HS-5 (cell line): ENCODE data around the gene KLHL26.
A peak's percentile ranks its signal among the peaks of the same experiment; 100 is the strongest.
"Not testable (repeated sequence)": the region's sequence is repeated elsewhere in the genome, so short reads cannot be mapped to it uniquely, and the experiment has no call there.

Experiments used
- DNase-seq: peaks from one replicate; pipeline ENCODE4 v3.0.0-alpha.2; 2012; ENCODE audit warnings: low read depth

KLHL26 gene

DNA sequence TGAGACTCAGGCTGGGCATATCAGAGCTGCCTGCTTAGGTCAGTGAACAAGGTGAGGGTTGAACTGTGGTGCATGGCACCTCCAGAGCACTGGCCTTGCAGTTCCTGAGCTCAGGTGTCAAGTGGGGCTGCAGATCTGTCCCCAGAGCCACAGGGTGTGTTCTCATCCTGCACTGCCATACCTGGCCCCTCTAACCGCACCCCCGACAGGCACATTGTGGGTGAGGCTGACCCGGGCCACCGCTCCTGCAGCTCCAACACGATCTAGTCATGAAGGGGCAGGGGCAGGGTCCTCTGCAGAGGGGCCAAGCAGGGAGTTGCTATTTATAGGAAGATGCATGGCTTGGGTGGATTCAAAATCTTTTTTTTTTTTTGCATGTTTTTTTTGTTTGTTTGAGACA is 30.0 kb downstream of the KLHL26 start:
- no peak for DNase-seq

DNA sequence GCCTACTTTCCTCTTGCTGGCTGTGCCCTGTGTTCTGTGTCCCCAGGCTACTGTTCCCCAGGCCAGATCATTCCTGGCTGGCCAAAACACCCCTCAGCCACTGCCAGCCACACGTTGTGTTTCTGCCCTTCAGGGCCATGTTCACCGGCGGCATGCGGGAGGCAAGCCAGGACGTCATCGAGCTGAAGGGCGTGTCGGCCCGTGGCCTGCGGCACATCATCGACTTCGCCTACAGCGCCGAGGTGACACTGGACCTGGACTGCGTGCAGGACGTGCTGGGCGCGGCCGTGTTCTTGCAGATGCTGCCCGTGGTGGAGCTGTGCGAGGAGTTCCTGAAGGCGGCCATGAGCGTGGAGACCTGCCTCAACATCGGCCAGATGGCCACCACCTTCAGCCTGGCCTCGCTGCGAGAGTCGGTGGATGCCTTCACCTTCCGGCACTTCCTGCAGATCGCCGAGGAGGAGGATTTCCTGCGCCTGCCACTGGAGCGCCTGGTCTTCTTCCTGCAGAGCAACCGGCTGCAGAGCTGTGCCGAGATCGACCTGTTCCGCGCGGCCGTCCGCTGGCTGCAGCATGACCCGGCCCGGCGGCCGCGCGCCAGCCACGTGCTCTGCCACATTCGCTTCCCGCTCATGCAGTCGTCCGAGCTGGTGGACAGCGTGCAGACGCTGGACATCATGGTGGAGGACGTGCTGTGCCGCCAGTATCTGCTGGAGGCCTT is 30.9 kb downstream of the KLHL26 start:
- DNase-seq, result no peak

DNA sequence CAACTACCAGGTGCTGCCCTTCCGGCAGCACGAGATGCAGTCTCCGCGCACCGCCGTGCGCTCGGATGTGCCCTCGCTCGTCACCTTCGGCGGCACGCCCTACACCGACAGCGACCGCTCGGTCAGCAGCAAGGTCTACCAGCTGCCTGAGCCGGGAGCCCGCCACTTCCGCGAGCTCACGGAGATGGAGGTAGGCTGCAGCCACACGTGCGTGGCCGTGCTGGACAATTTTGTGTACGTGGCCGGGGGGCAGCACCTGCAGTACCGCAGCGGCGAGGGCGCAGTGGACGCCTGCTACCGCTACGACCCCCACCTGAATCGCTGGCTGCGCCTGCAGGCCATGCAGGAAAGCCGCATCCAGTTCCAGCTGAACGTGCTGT is 31.4 kb downstream of the KLHL26 start:
- DNase-seq, result no peak

DNA sequence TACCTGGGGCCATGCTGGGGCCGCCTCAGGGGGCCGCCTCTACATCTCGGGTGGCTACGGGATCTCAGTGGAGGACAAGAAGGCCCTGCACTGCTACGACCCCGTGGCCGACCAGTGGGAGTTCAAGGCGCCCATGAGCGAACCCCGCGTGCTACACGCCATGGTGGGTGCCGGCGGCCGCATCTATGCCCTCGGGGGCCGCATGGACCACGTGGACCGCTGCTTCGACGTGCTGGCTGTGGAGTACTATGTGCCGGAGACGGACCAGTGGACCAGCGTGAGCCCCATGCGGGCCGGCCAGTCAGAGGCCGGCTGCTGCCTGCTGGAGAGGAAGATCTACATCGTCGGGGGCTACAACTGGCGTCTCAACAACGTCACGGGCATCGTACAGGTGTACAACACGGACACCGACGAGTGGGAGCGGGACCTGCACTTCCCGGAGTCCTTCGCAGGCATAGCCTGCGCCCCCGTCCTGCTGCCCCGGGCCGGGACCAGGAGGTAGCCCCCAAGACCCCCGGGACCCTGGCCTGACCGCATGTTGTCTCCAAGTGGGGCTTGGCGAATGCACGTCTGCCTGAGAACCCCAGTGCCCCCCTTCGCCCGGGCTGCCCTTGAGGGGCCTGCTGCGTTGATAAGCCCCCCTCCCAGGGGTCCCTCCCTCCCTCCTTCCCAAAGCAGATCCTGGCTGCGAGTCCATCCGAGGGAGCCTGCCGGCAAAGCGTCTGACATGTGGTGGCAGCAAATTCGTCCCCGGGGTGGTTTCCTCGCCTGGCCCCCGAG is 32.1 kb downstream of the KLHL26 start:
- no peak for DNase-seq

DNA sequence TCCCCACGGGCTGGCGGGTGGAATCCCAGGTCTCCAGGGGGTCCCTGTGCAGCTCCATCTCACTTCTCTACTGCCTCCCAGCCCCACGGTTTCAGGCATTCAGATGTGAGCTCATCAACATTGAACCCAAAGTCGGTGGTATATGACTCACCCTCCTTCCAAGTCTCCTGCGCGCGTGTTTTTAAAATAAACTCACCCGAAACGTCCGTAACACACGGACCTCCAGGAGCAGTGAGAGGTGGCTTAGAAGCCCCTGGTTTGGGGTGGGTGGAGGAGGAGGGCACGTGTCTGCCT is 32.6 kb downstream of the KLHL26 start:
- DNase-seq, result no peak

DNA sequence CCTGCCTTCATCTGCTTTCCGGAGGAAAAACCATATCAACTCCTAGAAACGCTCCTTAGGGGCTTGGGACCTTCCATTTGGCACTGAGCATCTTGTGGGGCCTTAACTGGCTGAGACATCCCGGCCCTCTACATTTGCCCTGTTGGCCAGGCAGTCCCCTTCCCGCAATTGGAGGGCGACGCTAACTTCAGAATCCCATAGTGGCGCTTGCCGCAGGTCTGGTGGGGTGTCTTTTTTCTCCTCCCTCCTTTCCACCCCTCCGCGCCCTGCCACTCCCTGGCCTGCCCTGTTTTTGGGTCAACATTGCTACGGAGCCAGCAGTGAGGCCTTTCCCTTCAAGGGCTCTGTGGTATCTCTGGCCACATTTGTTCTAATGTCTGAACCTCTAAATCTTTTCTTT is 33.1 kb downstream of the KLHL26 start:
- DNase-seq, result no peak

DNA sequence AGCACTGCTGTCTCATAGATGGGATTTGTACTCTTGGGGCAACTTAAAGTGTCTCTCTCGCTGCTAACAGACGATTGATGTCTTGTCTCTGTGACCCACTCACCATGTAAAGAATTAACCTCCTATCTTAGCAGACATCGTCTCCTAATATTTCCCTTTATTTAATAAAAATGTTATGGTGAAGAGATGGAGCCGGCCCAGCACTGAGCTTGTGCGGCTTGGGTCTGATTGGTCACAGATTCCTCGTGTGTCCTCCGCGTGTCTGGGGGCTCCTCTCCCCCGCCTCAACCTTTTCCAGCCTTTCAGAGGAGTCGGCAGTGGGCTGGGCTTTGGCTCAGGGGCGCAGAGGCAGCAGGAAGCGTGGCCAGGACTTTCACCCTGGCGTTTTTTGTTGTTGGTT is 33.5 kb downstream of the KLHL26 start:
- DNase-seq, result no peak

DNA sequence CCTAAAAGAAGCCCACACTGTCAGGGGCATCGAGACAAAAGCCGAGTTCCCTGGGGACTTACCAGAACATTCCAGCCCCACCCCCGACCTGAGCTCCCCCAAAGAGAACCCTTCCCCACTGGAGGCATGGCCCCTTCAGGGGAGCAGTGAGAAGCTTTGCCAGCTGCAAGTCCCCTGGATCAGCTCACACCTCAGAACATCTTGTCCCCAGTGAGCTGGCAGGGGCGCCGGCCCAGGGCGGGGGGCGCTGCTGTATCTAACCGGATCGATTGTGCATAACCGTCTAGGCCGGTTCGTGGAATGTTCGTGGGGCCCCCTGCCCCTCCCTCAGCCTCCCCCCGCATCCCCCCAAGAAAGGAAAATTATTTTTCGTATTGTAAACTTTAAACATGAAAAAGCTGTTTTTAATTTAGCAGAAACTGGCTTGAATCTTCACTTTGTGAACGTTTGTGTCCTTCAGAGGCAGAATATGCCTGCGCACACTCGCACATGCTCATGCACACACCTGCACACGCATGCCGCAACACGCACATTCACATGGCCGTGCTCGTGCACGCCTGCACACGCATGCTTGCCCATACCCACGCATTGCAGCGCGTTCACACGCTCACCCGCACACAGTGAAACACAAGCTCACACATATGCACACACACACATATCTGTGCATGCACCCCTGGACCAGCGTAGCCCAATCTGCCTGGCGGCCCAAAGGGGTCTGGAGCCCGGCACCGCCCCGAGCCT is 34.6 kb downstream of the KLHL26 start:
- no peak for DNase-seq

DNA sequence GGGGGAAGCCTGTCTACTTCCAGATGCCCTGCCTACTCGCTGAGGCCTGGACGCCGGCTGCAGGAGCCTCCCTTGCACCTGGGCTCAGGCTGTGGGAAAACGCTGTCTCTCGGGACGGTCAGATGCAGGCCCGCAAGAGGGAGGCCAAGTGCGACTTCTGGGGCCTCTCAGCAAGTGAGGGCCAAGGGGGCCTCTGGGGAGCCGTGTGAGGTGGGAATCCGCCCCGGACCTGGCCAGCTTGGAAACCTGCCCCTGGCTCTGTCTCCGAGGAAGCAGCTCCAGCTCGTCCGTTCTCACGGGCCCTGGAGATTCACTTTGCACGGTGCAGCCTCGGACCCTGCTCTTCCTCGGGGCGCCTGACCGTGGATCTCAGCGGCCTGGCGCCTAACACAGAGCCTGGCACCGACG is 35.2 kb downstream of the KLHL26 start:
- DNase-seq, result no peak

DNA sequence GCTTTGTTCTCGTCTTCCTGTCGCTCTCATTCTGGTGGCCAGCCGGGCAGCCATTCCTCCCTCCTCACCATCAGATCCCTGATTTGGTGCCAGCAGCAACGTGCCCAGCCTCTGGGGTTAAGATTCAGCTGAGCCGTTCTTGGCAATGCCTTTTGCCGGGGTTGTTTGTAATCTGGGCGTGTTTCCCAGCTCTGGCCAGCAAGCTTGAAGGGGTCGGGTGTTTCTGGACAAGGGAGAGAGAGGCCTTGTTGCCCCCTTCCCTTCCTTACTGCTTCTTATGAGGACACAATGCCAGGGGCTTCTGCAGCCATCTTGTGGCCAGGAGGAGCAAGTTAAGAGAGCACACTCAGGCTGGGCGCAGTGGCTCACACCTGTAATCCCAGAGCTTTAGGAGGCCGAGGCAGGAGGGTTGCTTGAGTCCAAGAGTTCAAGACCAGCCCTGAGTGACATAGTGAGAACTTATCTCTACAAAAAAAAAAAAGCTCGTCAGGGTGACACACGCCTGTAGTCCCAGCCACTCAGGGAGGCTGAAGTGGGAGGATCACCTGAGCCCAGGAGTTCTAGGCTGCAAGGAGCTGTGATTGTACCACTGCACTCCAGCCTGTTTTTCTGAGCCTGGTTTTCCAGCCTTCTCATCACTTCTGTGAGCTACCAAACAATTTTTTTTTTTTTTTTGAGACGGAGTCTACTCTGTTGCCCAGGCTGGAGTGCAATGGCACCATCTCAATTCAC is 35.9 kb downstream of the KLHL26 start:
- no peak for DNase-seq

DNA sequence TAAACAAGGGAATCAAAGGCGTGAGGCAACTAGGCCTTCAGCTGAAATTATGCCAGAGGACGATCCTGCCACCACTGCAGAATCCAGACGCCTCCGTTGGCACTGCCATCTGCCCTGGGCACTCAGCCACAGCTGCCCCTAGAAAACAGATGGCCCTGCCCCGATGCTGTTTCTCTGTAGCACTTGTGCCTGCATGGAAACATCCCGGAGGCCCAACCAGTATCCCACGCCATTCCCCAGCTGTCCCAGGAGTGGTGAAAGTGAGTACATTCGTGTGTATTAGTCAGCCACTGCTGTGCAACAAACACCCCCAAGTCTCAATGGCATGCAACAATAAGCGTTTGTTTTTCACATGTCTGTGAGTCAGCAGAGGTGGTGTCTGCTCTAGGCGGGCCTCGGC is 37.8 kb downstream of the KLHL26 start:
- DNase-seq, result no peak

DNA sequence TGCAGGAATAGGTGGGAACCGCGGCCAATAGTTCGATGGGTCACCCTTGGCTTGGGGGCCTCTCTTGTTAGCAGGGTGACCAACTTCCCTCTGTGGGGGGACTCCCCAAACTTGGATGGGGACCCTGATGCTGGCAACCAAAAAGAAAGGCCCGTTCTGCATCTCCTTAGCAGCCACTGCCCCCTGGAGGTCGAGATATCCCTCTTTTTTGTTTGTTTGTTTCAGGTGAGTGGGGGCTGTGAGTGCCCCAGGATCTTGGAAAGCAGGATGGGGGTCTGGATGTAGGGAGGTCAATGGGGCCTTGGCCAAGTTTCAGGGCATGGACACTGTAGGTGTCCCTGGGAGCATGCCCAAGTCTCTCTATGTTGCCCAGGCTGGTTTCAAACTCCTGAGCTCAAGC is 39.0 kb downstream of the KLHL26 start:
- no peak for DNase-seq

DNA sequence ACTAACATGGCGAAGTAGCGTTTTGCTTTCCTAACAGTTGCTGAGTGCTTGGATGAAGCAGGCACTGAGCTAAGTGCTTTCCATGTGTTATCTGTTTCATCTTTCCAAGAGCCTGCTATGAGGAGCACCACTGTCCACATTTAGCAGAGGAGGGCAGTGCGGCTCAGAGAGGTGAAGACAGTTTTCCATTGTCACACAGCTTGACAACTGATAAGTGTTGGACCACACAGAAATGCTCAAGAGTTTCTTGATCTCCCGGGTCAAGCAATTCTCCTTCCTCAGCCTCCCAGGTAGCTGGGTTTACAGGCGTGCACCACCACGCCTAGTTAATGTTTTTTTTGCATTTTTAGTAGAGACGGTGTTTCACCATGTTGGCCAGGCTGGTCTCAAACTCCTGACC is 39.9 kb downstream of the KLHL26 start:
- no peak for DNase-seq

DNA sequence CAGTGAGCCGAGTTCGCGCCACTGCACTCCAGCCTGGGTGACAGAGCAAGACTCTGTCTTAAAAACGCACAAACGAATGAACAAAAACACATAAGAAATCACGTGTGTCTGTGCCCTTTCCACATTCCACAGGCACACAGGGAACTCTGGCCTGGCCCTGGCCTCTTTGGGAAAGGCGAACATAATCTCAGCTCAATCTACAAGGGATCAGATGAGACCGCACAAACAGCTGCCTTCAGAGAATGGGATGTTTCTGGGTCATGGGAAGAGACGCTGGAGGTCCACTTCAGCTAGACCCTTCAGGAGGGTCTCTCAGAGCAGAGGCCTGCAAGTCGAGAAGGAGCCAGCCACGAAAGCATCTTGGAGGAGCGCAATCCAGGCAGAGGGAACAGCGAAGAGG is 40.3 kb downstream of the KLHL26 start:
- DNase-seq, result no peak

DNA sequence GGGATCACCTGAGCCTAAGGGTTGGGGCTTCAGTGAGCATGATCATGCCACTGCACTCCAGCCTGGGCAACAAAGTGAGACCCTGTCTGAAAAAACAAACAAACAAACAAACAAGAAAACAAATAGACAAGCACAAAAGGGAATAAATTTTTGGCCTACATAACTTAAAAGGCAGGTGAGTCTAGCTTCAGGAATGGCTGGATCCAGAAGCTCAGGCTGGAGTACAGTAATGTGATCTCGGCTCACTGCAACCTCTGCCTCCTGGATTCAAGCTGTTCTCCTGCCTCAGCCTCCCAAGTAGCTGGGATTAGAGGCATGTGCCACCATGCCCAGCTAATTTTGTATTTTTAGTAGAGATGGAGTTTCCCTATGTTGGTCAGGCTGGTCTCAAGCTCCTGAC is 43.3 kb downstream of the KLHL26 start:
- DNase-seq, result not testable (repeated sequence)

DNA sequence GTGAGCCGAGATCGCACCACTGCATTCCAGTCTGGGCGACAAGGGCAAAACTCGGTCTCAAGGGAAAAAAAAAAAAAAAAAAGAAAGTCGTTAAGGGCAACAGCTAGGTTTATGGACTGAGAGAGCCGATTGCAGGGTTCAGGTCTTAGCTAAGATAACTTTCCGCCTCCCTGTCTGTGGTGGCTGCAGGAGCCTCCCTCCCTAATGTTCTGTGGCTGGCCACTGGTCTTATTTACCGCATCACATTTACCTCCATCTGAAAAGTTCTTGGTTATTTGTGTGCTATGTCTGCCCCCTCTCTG is 45.9 kb downstream of the KLHL26 start:
- DNase-seq, result no peak

DNA sequence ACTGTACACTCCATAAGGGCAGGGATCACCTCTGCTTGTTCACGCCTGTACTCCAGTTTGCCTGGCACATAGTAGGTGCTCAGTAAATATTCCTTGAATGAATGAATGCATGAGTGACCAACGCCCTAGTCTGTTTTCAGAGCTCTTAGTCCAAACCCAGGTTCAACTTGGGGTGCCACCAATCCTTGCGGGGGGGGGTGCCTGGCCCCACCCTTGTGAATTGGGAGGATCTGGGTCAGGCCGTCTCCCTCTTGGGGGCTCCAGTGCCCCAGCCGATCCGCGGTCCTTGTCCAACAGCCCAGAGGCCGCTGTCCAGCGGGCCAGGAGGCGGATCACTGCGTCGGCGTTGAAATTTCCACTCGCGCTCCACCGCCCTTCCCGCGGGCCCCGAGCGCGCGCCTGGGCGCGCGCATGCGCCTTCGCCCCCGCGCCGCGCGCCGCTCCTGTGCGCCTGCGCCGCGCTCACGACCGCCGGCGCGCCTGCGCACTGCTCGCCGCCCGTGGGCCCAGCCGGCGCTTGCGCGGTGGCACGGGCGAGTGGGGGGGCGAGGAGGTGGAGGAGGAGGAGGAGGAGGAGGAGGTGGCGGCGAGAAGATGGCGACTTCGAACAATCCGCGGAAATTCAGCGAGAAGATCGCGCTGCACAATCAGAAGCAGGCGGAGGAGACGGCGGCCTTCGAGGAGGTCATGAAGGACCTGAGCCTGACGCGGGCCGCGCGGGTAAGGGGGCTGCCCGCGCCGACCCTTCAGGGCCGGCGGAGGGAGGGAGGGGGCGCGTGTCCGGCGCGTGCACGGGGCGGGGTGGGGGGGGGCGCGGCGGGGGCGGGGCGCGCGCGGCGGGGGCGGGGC is 46.5 kb downstream of the KLHL26 start, which contains the start of gene CRTC1:
CRTC1 (plus strand) TSS at position 572 of the 849 bp plus-strand sequence; CDS start at position 595, 23 bp downstream.
- DNase-seq, result peak; percentile 43

DNA sequence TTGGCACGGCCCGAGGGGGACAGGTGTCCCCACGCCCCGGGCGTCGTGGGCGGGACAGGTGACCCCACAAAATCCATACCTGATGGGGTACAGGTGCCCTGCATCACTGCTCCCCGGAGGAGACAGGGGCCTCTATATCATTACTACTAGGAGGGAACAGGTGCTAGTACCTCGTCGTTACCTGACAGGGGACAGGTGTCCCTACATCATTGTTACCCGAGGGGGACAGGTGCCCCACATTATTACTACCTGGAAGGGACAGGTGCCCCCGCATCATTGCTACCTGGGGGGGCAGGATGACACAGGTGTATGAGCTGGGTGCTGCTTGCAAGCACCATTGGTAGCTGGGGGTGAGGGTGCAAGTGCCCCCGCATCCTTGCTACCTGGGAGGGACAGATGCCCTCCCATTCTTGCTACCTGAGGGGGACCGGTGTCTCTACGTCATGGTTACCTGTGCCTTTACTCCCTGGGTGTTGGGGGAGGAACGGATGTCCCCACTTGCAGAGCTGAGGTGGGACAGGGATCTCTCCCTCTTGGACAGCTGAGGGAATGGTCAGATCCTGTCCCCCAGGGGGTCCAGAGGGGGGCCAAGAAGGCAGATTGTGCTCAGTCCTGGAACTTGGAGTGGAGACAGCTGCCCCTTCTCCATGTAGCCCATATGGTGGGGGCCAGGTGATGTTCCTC is 47.3 kb downstream of the KLHL26 start:
- no peak for DNase-seq

DNA sequence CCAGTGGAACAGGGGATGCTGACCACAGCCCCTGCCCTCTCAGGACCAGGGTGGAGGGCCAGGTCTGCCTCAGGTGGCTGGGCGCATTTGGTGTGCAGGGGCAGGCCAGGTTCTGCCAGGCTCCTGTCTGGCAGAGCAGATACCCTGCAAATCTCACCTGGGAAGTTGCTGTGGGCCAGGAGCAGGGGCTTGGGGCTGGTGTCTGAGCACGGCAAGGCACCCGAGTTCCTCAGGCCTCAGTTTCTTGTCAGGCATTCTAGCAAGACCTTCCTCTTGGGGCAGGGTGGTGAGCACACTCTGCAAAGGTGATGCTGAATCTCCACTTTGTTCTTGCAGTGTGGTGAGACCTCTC is 47.8 kb downstream of the KLHL26 start:
- DNase-seq, result no peak

DNA sequence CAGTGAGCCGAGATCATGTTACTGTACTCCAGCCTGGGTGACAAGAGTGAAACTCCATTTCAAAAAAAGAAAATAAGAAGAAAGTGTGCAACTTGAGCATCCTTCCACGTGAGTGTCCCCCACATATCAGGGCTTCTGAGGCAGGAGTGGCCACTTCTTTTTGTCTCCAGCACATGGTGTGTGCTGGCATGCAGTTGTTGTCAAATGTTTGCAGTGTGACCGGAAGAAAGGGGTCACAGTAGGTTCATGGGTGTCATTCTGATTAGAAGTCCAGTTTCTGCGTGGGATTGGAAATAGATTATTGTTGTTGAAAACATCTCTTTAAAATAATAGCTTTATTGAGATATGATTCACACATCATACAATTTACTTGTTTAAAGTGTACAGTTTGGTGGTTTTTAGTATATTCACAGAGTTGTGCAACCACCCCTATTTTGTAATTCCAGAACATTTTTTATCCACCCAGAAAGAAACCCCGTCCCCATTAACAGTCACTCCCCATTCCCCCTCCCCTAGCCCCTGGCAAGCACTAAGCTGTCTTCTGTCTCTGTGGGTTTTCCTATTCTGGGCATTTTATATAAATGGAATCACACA is 48.9 kb downstream of the KLHL26 start:
- DNase-seq, result no peak
